Progenitor cell of endocrine pancreas (in vitro differentiated cells): ENCODE data around the gene DSCAML1. TPM values are rescaled to one million over a fixed set of nuclear protein-coding genes. Genes with fewer than 3 reads are reported as not detected.

Experiments
- DNase-seq: peaks from one replicate; pipeline ENCODE4 v3.0.0; 2021; ENCODE audit warnings: low spot score; ENCODE audit not compliant: unreplicated experiment
- H3K27ac Mint-ChIP-seq: 2 replicates; pipeline ENCODE4 v1.8.0; 2021; ENCODE audit warnings: mild to moderate bottlenecking, moderate library complexity, mixed read lengths
- H3K27me3 Mint-ChIP-seq: 2 replicates; pipeline ENCODE4 v1.8.0; 2021; ENCODE audit warnings: mixed read lengths
- H3K36me3 Mint-ChIP-seq: 2 replicates; pipeline ENCODE4 v1.8.0; 2022; ENCODE audit warnings: mixed read lengths; ENCODE audit not compliant: insufficient read depth
- H3K4me1 Mint-ChIP-seq: 2 replicates; pipeline ENCODE4 v1.8.0; 2021; ENCODE audit warnings: low read depth, mixed read lengths
- H3K4me3 Mint-ChIP-seq: 2 replicates; pipeline ENCODE4 v1.8.0; 2021; ENCODE audit warnings: low read depth, mild to moderate bottlenecking, moderate library complexity, mixed read lengths
- H3K9me3 Mint-ChIP-seq: 2 replicates; pipeline ENCODE4 v1.8.0; 2021; ENCODE audit warnings: low read depth, mixed read lengths
- total RNA-seq: library from RNA; stranded (reverse); gene quantifications from 2 replicates; pipeline ENCODE4 v1.2.1, GENCODE V29; 2021
- TF ChIP-seq, protein P1 (sequence below): fragments of 200-600 bp; sonication (generic); IDR thresholded peaks from one replicate; pipeline ENCODE4 v1.5.0; 2021; ENCODE audit warnings: antibody characterized with exemption, mild to moderate bottlenecking; ENCODE audit not compliant: unreplicated experiment

DSCAML1 gene
- total RNA-seq, 1 donor from 2014 or later: 2.7 TPM

- no peaks in the 10 kb centered on the region for H3K9me3 Mint-ChIP-seq
- no peak overlapping the region for H3K27ac Mint-ChIP-seq
- H3K27me3 Mint-ChIP-seq: peaks cover 10% of the 10 kb centered on the region
- no peaks in the 10 kb centered on the region for H3K36me3 Mint-ChIP-seq
- peaks cover 51% of the 10 kb centered on the region for H3K4me1 Mint-ChIP-seq
- no peak for DNase-seq
- H3K4me3 Mint-ChIP-seq: no peak overlapping the region
- TF ChIP-seq, protein P1, sequence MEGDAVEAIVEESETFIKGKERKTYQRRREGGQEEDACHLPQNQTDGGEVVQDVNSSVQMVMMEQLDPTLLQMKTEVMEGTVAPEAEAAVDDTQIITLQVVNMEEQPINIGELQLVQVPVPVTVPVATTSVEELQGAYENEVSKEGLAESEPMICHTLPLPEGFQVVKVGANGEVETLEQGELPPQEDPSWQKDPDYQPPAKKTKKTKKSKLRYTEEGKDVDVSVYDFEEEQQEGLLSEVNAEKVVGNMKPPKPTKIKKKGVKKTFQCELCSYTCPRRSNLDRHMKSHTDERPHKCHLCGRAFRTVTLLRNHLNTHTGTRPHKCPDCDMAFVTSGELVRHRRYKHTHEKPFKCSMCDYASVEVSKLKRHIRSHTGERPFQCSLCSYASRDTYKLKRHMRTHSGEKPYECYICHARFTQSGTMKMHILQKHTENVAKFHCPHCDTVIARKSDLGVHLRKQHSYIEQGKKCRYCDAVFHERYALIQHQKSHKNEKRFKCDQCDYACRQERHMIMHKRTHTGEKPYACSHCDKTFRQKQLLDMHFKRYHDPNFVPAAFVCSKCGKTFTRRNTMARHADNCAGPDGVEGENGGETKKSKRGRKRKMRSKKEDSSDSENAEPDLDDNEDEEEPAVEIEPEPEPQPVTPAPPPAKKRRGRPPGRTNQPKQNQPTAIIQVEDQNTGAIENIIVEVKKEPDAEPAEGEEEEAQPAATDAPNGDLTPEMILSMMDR: no peak
Observed at GRCh38 chr11:117719480-117719879, 77.5 kb downstream of the DSCAML1 start.

GRCh38 chr11:117717485-117718314 lies 79.3 kb downstream of the DSCAML1 start:
- peaks cover 46% of the 10 kb centered on the region for H3K4me1 Mint-ChIP-seq
- H3K4me3 Mint-ChIP-seq: peak overlapping the region; percentile 45
- no peaks in the 10 kb centered on the region for H3K27me3 Mint-ChIP-seq
- no peaks in the 10 kb centered on the region for H3K9me3 Mint-ChIP-seq
- H3K36me3 Mint-ChIP-seq: no peaks in the 10 kb centered on the region
- peak overlapping the region; percentile 84 for H3K27ac Mint-ChIP-seq
- TF ChIP-seq, protein P1: no peak
- DNase-seq: no peak

DNA sequence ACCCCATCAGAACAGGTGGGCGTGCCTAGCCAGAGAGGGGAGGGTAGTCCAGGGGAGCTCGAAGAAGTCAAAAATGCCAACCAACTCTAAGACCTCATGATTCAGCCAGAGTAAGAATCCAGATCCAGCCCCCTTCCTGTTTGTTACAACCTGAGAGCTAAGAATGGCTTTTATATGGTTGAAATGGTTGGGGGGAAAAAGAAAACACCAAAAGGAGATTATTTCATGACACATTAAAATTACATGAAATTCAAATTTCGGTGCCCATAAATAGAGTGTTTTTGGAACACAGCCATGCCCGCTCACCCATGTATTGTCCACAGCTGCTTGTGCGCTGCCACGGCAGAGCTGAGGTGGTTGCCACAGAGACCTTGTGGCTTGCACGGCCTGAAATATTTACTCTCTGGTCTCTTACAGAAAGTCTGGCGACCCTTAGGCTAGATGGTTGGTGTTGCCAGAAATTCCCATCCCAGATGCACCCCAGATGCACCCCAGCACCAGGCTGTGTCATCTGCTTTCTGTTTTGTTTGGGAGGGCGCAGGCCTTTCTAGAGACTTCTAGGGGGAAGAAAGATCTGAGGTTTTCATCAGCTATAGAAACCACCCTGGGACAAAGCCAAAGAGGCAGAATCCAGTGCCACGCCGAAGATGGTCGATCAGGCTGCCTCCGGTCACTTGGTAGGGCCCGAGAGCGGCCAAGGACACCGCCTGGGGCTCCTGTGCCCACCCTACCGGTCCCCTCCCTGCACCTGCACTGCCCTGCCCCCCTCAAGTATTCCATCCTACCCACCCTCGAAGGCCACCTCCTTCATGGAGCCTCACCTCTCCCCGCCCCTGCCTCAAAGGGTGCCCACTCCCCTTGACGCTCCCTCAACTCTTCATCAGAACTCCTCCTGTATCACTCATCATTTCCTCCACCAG lies 80.2 kb downstream of the DSCAML1 start:
- Mint-ChIP-seq H3K9me3 (no peaks in the 10 kb centered on the region), H3K4me3 (no peak overlapping the region), H3K36me3 (no peaks in the 10 kb centered on the region), H3K27me3 (no peaks in the 10 kb centered on the region), H3K4me1 (peaks cover 41% of the 10 kb centered on the region), H3K27ac (peak overlapping the region; percentile 55)
- DNase-seq: no peak
- TF ChIP-seq, protein P1: no peak

GRCh38 chr11:117715801-117716200 lies 81.2 kb downstream of the DSCAML1 start:
- Mint-ChIP-seq H3K4me1 (peaks cover 41% of the 10 kb centered on the region), H3K27ac (peak overlapping the region; percentile 55), H3K36me3 (no peaks in the 10 kb centered on the region), H3K27me3 (no peaks in the 10 kb centered on the region), H3K9me3 (no peaks in the 10 kb centered on the region), H3K4me3 (no peak overlapping the region)
- DNase-seq: no peak
- TF ChIP-seq, protein P1: no peak

DNA sequence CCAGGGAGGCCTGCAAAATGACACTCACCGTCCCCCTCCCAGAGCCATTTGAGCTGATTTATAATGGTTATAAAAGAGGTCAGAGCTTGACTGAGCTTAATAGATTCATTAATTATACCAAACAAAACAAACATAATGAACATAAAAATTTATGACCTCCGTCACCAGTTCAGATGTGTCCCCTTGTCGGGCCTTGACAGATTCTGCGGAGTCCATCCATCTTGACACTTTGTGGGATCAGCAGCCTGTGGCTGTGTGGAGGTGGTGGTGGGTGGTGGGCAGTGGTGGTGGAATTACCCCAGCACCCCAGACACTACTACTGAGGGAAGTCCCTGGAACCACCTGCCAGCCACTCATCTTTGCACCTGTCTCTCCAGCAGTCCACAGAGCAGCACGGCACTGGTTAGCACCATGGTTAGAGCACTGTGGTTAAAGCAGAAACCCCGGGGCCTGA lies 83.5 kb downstream of the DSCAML1 start:
- no peak for DNase-seq
- H3K27me3 Mint-ChIP-seq: peaks cover 5% of the 10 kb centered on the region
- H3K27ac Mint-ChIP-seq: no peak overlapping the region
- no peaks in the 10 kb centered on the region for H3K36me3 Mint-ChIP-seq
- peaks cover 33% of the 10 kb centered on the region for H3K4me1 Mint-ChIP-seq
- no peak overlapping the region for H3K4me3 Mint-ChIP-seq
- TF ChIP-seq, protein P1: no peak
- no peaks in the 10 kb centered on the region for H3K9me3 Mint-ChIP-seq
